ENCODE data around the gene OTOGL. TPM values are rescaled to one million over a fixed set of nuclear protein-coding genes. Genes with fewer than 3 reads are reported as not detected.

The OTOGL gene
- polyA plus RNA-seq, 2 of the 4 experiments (the other 2 are of a cell fraction): 0.04 TPM; not detected in 1

GRCh38 chr12:80415466-80415865 lies 316.1 kb downstream of the OTOGL start:
- DNase-seq (ENCODE audit: low read depth in 1 of 2, low spot score in 1 of 2) (no peak), ATAC-seq (no peak), FAIRE-seq (no peak)
- ChIA-PET CTCF (no interaction called here), POLR2A (no interaction called here)
- no peak overlapping the region for H3K4me3 ChIP-seq
- no peak overlapping the region for H3K27ac ChIP-seq
- TF ChIP-seq GATA3 (IDR thresholded peaks at IDR 0.05; ENCODE audit: borderline replicate concordance) (no peak), FOSB (CRISPR knock-in tag; IDR thresholded peaks at IDR 0.05) (no peak), RAD21 (conservative IDR thresholded peaks at IDR 0.05 in 1 of 2, IDR thresholded peaks at IDR 0.05 in 1 of 2) (no peak), HDAC2 (IDR thresholded peaks at IDR 0.05) (no peak), USF2 (IDR thresholded peaks at IDR 0.05) (no peak), RFX5 (IDR thresholded peaks at IDR 0.05) (no peak), TFCP2L1 (CRISPR knock-in tag; IDR thresholded peaks at IDR 0.05) (no peak), CBX8 (IDR thresholded peaks at IDR 0.05) (no peak), HOXB5 (CRISPR knock-in tag; IDR thresholded peaks at IDR 0.05) (no peak), ZSCAN20 (CRISPR knock-in tag; IDR thresholded peaks at IDR 0.05) (no peak), HOXB13 (CRISPR knock-in tag; IDR thresholded peaks at IDR 0.05; ENCODE audit: low read depth) (no peak), JUN (IDR thresholded peaks at IDR 0.05) (no peak), MAFK (IDR thresholded peaks at IDR 0.05; ENCODE audit: partially characterized antibody) (no peak), SREBF2 (IDR thresholded peaks at IDR 0.05) (no peak), ELK1 (IDR thresholded peaks at IDR 0.05; ENCODE audit: low read depth, low read length) (no peak), MAZ (IDR thresholded peaks at IDR 0.05; ENCODE audit: borderline replicate concordance, low read depth, low read length) (no peak)
- 83% methylated on average over 1 of the region's 1 CpG for WGBS (ENCODE audit: missing lambda C conversion rate)
- no peak overlapping the region for H3K4me2 ChIP-seq
- H3K9me3 ChIP-seq: no peaks in the 10 kb centered on the region
- H3K4me1 ChIP-seq: no peaks in the 10 kb centered on the region

- FAIRE-seq (no peak), DNase-seq (ENCODE audit: low read depth in 1 of 2, low spot score in 1 of 2) (no peak), ATAC-seq (no peak)
- Histone ChIP-seq H3K4me1 (no peaks in the 10 kb centered on the region), H3K4me2 (no peak overlapping the region; the same call in 2 of the 3 replicates), H3K27ac (no peak overlapping the region), H3K9me3 (no peaks in the 10 kb centered on the region), H3K4me3 (no peak overlapping the region)
- TF ChIP-seq POLR2A (IDR thresholded peaks at IDR 0.05; ENCODE audit: low read length): no peak
- no peak for TF ChIP-seq CBX2 (IDR thresholded peaks at IDR 0.05; ENCODE audit: borderline replicate concordance, low read depth)
- no peak for TF ChIP-seq JUN (IDR thresholded peaks at IDR 0.05)
- no peak for TF ChIP-seq JUNB (IDR thresholded peaks at IDR 0.05)
- TF ChIP-seq PHF8 (IDR thresholded peaks at IDR 0.05; ENCODE audit: borderline replicate concordance, low read depth): no peak
- ChIA-PET POLR2A (no interaction called here), CTCF (no interaction called here)
Measured at GRCh38 chr12:80419644-80420043, 320.3 kb downstream of the OTOGL start.

GRCh38 chr12:80420075-80420474 lies 320.7 kb downstream of the OTOGL start:
- H3K4me2 ChIP-seq: no peak overlapping the region; the same call in 2 of the 3 replicates
- CTCF ChIA-PET: no interaction called here
- TF ChIP-seq NFE2L2 (conservative IDR thresholded peaks at IDR 0.05; ENCODE audit: low read length) (no peak), MAFK (IDR thresholded peaks at IDR 0.05; ENCODE audit: partially characterized antibody) (peak; percentile 68)
- H3K27ac ChIP-seq: no peak overlapping the region
- FAIRE-seq (no peak), DNase-seq (ENCODE audit: low read depth in 1 of 2, low spot score in 1 of 2) (no peak), ATAC-seq (no peak)
- POLR2A ChIA-PET: no interaction called here
- H3K4me1 ChIP-seq: no peaks in the 10 kb centered on the region
- H3K4me3 ChIP-seq: no peak overlapping the region
- H3K9me3 ChIP-seq: no peaks in the 10 kb centered on the region

GRCh38 chr12:80422550-80422949 lies 323.2 kb downstream of the OTOGL start:
- Histone ChIP-seq H3K9me3 (no peaks in the 10 kb centered on the region), H3K4me1 (no peaks in the 10 kb centered on the region), H3K4me3 (no peak overlapping the region), H3K4me2 (no peak overlapping the region), H3K27ac (no peak overlapping the region)
- 7% methylated on average over 2 of the region's 2 CpGs for WGBS (ENCODE audit: missing lambda C conversion rate)
- CTCF ChIA-PET: no interaction called here
- POLR2A ChIA-PET: no interaction called here
- FAIRE-seq (no peak), DNase-seq (ENCODE audit: low read depth in 1 of 2, low spot score in 1 of 2) (no peak), ATAC-seq (no peak)
- TF ChIP-seq KDM1A (IDR thresholded peaks at IDR 0.05; ENCODE audit: low read depth) (no peak), CTCF (IDR thresholded peaks at IDR 0.05) (no peak), RARB (CRISPR knock-in tag; IDR thresholded peaks at IDR 0.05) (no peak), MAZ (IDR thresholded peaks at IDR 0.05; ENCODE audit: borderline replicate concordance, low read depth, low read length) (no peak), HES2 (IDR thresholded peaks at IDR 0.05) (no peak), HMGXB4 (CRISPR knock-in tag; IDR thresholded peaks at IDR 0.05; ENCODE audit: borderline replicate concordance) (no peak), RNF2 (IDR thresholded peaks at IDR 0.05; ENCODE audit: borderline replicate concordance, low read depth) (no peak)
